SK-N-SH treated with all-trans-retinoic acid at 6 μM for 48 hours (cell line): ENCODE results near the gene SEH1L.

Experiments
- ESRRG ChIP-seq: fragments of 250-450 bp; sonication (Bioruptor Pico); IDR thresholded peaks from 2 replicates; pipeline ENCODE4 v1.6.1; 2021; ENCODE audit warnings: mild to moderate bottlenecking
- GLIS3 ChIP-seq: fragments of 250-450 bp; sonication (Bioruptor Pico); IDR thresholded peaks from 2 replicates; pipeline ENCODE4 v1.5.0; 2020; ENCODE audit warnings: mild to moderate bottlenecking, moderate library complexity
- TOX ChIP-seq: fragments of 250-450 bp; sonication (Bioruptor Pico); IDR thresholded peaks from 2 replicates; pipeline ENCODE4 v1.8.0; 2021; ENCODE audit warnings: mild to moderate bottlenecking, moderate library complexity, borderline replicate concordance
- ZFP30 ChIP-seq: fragments of 450-650 bp; formaldehyde crosslinking; IDR thresholded peaks from 2 replicates; pipeline ENCODE4 v1.5.0; 2022; ENCODE audit warnings: mild to moderate bottlenecking, moderate library complexity
- ZNF565 ChIP-seq: fragments of 450-650 bp; formaldehyde crosslinking; conservative IDR thresholded peaks from 2 replicates; pipeline ENCODE4 v1.5.0; 2020; ENCODE audit warnings: low read depth, mild to moderate bottlenecking, moderate library complexity
- TF ChIP-seq, protein P1 (sequence below): fragments of 250-450 bp; sonication (Bioruptor Pico); IDR thresholded peaks from 2 replicates; pipeline ENCODE4 v1.8.0; 2020; ENCODE audit warnings: mild to moderate bottlenecking, moderate library complexity, borderline replicate concordance
- TF ChIP-seq, protein P2 (sequence below): fragments of 250-450 bp; sonication (Bioruptor Pico); IDR thresholded peaks from 2 replicates; pipeline ENCODE4 v1.5.1; 2020; ENCODE audit warnings: low read depth, mild to moderate bottlenecking, moderate library complexity

DNA sequence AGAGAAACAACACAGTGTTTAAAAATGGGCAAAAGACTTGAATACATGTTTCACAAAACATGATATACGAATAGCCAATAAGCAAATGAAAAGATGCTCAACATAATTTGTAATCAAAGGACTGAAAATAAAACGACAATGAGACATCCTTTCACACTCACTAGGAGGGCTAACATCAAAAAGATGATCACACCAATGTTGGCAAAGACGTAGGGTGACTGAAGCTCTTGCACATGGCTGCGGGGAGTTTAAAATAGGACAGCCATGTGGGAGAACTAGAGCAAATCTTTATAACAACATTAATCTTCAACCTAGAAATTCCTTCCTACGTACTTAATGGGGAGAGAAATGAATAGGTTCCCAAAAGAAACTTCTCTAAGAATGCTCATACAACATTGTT lies 19.2 kb upstream of the SEH1L start:
- TF ChIP-seq, protein P1, sequence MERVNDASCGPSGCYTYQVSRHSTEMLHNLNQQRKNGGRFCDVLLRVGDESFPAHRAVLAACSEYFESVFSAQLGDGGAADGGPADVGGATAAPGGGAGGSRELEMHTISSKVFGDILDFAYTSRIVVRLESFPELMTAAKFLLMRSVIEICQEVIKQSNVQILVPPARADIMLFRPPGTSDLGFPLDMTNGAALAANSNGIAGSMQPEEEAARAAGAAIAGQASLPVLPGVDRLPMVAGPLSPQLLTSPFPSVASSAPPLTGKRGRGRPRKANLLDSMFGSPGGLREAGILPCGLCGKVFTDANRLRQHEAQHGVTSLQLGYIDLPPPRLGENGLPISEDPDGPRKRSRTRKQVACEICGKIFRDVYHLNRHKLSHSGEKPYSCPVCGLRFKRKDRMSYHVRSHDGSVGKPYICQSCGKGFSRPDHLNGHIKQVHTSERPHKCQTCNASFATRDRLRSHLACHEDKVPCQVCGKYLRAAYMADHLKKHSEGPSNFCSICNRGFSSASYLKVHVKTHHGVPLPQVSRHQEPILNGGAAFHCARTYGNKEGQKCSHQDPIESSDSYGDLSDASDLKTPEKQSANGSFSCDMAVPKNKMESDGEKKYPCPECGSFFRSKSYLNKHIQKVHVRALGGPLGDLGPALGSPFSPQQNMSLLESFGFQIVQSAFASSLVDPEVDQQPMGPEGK, result no peak
- no peak for TF ChIP-seq TOX (CRISPR knock-in tag)
- no peak for TF ChIP-seq GLIS3 (CRISPR knock-in tag)
- TF ChIP-seq, protein P2, sequence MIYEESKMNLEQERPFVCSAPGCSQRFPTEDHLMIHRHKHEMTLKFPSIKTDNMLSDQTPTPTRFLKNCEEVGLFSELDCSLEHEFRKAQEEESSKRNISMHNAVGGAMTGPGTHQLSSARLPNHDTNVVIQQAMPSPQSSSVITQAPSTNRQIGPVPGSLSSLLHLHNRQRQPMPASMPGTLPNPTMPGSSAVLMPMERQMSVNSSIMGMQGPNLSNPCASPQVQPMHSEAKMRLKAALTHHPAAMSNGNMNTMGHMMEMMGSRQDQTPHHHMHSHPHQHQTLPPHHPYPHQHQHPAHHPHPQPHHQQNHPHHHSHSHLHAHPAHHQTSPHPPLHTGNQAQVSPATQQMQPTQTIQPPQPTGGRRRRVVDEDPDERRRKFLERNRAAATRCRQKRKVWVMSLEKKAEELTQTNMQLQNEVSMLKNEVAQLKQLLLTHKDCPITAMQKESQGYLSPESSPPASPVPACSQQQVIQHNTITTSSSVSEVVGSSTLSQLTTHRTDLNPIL (CRISPR knock-in tag), result no peak
- no peak for TF ChIP-seq ZNF565 (CRISPR knock-in tag)
- TF ChIP-seq ZFP30 (CRISPR knock-in tag), result no peak
- no peak for TF ChIP-seq ESRRG (CRISPR knock-in tag)
